ENCODE results near the gene ESAM. TPM values are rescaled to one million over a fixed set of nuclear protein-coding genes. Genes with fewer than 3 reads are reported as not detected.

The ESAM gene
- total and polyA plus RNA-seq, 10 of the 15 experiments (the other 5 are each of a cell fraction or from before 2014, with no cell fraction given): 2.7 to 43.6 (median 19.5) TPM

GRCh38 chr11:124793466-124794278 is 31.6 kb upstream of the ESAM start:
- Histone ChIP-seq H3K9me3 (replicated peaks; ENCODE audit: control insufficient read depth, insufficient read depth, low read length) (no peaks in the 10 kb centered on the region), H3K79me2 (ENCODE audit: control insufficient read depth, insufficient read depth, low read length) (peaks cover 88% of the 10 kb centered on the region), H2AFZ (ENCODE audit: control insufficient read depth, low read depth, low read length) (no peak overlapping the region), H3K36me3 (ENCODE audit: control insufficient read depth in 2 of 2, insufficient read depth in 2 of 2, low read length in 1 of 2) (no peaks in the 10 kb centered on the region), H3K27ac (ENCODE audit: control insufficient read depth, insufficient read depth) (no peak overlapping the region), H3K4me2 (ENCODE audit: control insufficient read depth, insufficient read depth) (no peak overlapping the region), H3K4me1 (ENCODE audit: control insufficient read depth, insufficient read depth, low read length) (peaks cover 16% of the 10 kb centered on the region), H3K4me3 (no peak overlapping the region), H4K20me1 (ENCODE audit: control insufficient read depth, insufficient read depth) (no peaks in the 10 kb centered on the region), H3K27me3 (replicated peaks in 1 of 2; ENCODE audit: control insufficient read depth in 2 of 2, insufficient read depth in 2 of 2, low read length in 1 of 2) (no peaks in the 10 kb centered on the region), H3K9ac (ENCODE audit: control insufficient read depth, insufficient read depth, low read length) (no peak overlapping the region)
- intact Hi-C loops (cut with micrococcal nuclease; ENCODE audit: unreplicated experiment): loop anchor here (1.0 kb wide), 1 partner anchor 124 kb away; no protein-coding TSS in a partner anchor
- FAIRE-seq (no peak), DNase-seq (ENCODE audit: low read depth, low spot score) (no peak), ATAC-seq (peak; percentile 80)
- ChIA-PET POLR2A (interaction anchor here (1.1 to 1.4 kb wide), 3 partner anchors 24 to 123 kb away, joined by 4 to 5 read pairs (median 5); no protein-coding TSS in a partner anchor), CTCF (interaction anchor here (0.5 to 11.5 kb wide), 33 partner anchors 8 to 392 kb away, joined by 3 to 272 read pairs (median 6); partner anchors contain the start of genes ESAM, TBRG1 and VSIG2), RAD21 (ENCODE audit: unreplicated experiment) (interaction anchor here (0.7 to 7.1 kb wide), 13 partner anchors 10 to 150 kb away, joined by 3 to 56 read pairs (median 4); partner anchors contain the start of gene ESAM), SMC1A (ENCODE audit: uncharacterized antibody, unreplicated experiment) (interaction anchor here (0.5 to 8.4 kb wide), 30 partner anchors 9 to 597 kb away, joined by 3 to 83 read pairs (median 4); partner anchors contain the start of genes SIAE and SPA17)
- 43% methylated on average over 2 of the region's 2 CpGs for WGBS (ENCODE audit: insufficient coverage, insufficient replicate concordance, low lambda C conversion rate, missing lambda C conversion rate)
- in situ Hi-C loops (cut with MboI): no loop called here
- no TSS peak for BruUV-seq (replicated peaks)
- no peak for TF ChIP-seq DPF2 (IDR thresholded peaks at IDR 0.05)
- TF ChIP-seq, protein P1, sequence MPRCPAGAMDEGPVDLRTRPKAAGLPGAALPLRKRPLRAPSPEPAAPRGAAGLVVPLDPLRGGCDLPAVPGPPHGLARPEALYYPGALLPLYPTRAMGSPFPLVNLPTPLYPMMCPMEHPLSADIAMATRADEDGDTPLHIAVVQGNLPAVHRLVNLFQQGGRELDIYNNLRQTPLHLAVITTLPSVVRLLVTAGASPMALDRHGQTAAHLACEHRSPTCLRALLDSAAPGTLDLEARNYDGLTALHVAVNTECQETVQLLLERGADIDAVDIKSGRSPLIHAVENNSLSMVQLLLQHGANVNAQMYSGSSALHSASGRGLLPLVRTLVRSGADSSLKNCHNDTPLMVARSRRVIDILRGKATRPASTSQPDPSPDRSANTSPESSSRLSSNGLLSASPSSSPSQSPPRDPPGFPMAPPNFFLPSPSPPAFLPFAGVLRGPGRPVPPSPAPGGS (IDR thresholded peaks at IDR 0.05; ENCODE audit: borderline replicate concordance, insufficient read depth, low read depth, low read length, poor library complexity, severe bottlenecking): no peak
- no peak for TF ChIP-seq ZNF592 (IDR thresholded peaks at IDR 0.05)
- TF ChIP-seq SMAD5 (IDR thresholded peaks at IDR 0.05; ENCODE audit: low read depth): no peak
- no peak for TF ChIP-seq PRDM15 (CRISPR knock-in tag; IDR thresholded peaks at IDR 0.05)
- TF ChIP-seq NR2F1 (conservative IDR thresholded peaks at IDR 0.05): peak; percentile 61; the same call in 1 of the 2 replicates
- peak; percentile 53; the same call in 1 of the 2 replicates for TF ChIP-seq SMC3 (IDR thresholded peaks at IDR 0.05; ENCODE audit: borderline replicate concordance, low read length)
- peak; percentile 31; the same call in 1 of the 2 replicates for TF ChIP-seq RUNX3 (IDR thresholded peaks at IDR 0.05; ENCODE audit: low read length)
- peak; percentile 11; the same call in 1 of the 2 replicates for TF ChIP-seq PKNOX1 (IDR thresholded peaks at IDR 0.05)
- no peak for TF ChIP-seq POU2F2 (IDR thresholded peaks at IDR 0.05; ENCODE audit: borderline replicate concordance, low read depth, low read length)

Data from GM12878 (cell line).